Stimulated activated CD4-positive, alpha-beta T cell treated with anti-CD3 and anti-CD28 coated beads, TNF-alpha, amount 100 ng/mL, for 48 hours (primary cell): ENCODE results near the gene ATP8B4.

Experiments used
- DNase-seq, 3 donors: peaks; one replicate each; pipeline ENCODE4 v3.0.0-alpha.2; 2020; ENCODE audit warnings: low read depth in 3 of 3

The ATP8B4 gene

GRCh38 chr15:49898097-49898496 lies 220.9 kb downstream of the ATP8B4 start:
- no peak for DNase-seq

- no peak for DNase-seq
Measured at GRCh38 chr15:49895347-49896223, 223.4 kb downstream of the ATP8B4 start.

DNA sequence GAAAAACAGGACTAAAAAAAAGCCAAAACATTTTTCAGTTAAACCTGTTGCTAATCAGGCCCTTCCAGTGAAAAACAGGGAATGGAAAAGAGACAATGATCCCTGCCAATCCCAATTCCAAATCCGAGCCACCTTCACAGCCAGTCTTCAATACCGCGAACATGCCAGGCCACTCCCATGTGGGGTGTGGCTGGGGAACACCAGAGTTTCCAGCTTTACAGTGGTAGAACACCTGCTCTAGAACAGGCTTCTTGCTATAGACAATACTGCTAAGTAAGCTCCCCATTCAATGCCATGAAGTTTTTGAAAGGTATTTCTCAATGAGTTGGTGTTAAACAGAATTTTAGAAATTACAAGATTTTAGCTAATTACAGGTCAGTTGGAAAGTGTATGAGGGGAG lies 228.3 kb downstream of the ATP8B4 start:
- no peak for DNase-seq

DNA sequence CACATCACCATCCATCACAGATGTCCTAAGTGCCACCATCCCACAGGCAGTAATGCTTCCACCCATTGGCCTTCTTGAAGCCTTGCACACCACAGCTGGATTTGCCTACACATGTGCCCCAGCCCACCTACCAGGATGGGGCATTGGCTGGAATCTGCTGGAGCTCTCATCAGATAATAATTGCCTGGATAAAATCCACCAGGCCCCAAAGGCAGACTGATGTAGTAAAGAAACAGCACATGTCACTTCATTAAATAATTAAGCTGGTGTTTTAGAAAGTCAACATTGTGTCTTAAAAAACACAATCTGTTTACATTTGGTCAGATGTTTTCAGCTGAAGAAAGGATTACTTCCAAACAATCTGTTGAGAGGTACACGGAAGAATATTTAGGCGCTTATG lies 229.5 kb downstream of the ATP8B4 start:
- no peak for DNase-seq

DNA sequence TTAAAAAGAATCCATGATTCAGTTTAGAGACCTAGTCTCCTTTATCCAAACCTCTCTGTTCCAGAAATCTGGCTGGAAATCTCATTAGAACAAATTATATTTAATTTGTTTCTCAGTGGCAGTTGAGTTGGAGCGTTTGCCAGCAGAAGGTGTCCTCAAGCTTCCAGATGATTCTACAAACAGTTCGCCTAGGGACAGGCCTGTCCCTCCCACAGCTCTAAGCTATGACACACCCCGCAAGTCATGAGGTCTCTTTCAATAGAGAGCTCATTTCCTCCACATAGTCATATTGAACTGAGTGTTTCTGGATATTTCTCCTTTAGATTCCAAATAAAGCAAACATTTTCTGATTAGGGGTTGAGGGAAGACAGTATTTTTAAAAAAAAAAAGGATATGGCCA lies 230.3 kb downstream of the ATP8B4 start:
- DNase-seq = no peak

DNA sequence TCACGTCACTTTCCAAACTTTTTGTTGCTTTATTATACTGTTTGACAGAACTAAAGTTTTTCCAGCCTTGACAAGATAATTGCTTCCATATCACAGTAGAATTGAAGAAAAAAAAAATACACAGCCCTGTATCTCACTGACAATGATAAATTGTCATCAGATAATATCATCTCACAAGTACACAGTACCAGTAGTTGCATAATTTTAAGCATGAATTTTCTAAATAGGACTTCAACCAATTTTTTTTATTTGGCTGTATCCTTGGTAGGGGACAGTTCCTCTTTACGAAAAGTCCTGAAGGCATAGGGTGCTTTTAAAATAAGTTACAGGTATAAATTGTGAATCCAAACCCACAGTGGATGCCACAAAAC lies 230.7 kb downstream of the ATP8B4 start:
- no peak for DNase-seq

DNA sequence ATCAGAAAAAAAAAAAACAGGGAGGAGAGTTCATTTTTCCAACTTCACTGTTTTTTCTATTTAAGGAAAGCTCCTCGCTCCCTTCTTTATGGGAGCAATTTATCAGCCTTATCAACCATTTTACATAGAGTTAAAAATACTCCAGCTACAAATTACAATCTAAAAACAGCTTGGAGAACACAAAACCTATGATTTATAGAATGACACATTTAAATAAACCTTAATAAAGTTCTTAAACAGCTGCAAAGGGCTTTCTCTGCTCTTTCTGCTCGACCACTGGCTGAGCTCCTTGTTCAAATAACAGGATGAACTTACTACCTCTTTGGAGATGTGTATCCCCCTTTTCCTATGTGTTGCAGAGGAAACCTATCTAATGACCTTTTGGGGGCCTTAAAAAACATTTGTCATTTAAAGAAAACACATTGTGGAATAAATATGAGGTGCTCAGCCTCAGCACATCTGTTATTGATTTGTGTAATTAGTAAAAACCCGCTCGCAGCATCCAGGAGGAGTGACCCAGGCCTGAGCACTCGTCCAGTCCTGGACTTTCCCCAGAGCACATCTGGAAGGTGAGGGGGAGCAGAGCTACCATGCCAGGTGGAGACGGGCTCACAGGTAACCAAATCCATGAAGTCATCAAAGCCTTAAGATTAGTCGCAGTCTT lies 231.2 kb downstream of the ATP8B4 start:
- DNase-seq = no peak

- DNase-seq = no peak
Measured at GRCh38 chr15:49883121-49883520, 235.9 kb downstream of the ATP8B4 start.

DNA sequence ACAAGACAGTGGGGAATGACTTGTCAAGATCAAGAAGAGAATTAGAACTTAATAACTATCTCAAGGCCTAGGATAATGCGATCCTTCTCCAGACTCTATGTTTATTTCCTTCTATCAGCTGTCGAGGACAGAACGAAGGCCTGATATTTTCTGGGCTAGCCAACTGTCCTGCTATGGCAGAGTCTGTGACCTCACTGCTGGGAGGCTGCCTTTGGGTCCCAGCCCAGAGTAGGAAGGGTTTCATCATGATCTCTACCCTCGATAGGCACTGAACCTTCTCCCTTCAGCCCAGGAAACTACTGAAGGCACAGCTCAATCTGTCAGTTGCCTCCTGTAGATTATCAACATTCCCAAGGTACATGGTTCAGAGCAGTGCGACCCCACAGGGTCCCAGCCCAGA lies 237.2 kb downstream of the ATP8B4 start:
- DNase-seq = no peak

GRCh38 chr15:49881433-49881832 lies 237.6 kb downstream of the ATP8B4 start:
- no peak for DNase-seq

- no peak for DNase-seq
Measured at GRCh38 chr15:49877873-49878521, 241.0 kb downstream of the ATP8B4 start.

DNA sequence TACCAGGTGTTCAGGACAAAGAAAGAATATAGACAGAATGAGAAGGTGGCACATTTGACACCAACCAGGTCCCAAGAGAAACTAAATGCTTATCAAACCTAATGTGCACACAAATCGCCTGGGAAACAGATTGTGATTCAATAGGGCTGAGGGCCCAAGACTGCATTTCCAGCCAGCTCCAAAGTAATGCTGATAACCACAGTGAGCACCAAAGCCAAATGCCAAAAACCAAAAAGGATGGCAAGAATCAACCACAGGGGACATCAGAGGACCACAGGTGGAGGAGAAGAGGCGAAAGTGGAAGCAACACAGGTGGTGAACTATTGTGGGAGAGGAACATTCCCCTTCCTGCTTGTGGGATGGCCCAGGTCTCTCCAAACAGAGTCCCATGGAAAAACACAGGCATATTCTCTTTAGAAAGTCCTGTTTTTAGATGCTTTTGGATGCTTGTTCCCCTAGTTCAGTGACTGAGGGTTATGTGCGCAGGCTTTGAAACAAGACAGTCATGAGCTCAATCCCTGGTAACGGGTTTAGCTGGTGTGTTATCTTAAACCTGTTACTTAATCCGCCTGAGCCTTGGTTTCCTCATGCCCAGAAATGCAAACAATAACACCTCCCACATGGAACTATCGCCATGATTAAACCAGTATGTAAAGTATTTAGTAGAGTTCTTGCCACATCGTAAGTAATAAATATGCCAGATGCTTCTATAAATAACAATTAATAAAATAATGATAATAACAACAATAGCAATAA lies 241.7 kb downstream of the ATP8B4 start:
- no peak for DNase-seq

DNA sequence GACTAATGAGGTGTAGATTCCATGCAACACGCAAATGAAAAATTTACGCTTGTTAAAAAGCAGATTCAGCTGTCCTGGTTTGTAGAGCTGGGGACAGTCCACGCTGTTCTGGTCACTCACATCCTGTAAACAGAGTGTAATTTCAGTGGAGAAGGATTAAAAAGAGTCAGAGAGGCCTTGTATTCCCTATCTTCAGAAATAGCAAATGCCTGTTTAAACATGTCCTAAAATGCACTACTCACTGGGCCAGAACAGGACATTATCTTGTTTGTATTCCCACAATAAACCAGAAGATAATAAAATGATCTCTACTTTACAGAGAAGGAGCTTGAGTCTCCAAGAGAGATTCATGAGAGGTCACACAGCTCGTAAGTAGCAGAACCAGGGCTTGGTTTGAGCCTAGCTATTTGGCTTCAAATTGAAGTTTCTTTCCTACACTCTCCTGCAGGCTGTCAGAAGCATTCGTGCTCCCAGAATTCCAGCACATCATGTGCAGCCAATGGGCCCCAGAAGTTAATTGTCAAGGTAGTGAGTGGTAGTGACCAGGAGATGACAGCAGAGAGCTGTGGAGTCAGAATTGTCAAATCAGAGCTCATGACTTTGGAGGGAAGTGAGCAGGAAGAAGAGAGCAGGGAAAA lies 242.5 kb downstream of the ATP8B4 start:
- DNase-seq = no peak

DNA sequence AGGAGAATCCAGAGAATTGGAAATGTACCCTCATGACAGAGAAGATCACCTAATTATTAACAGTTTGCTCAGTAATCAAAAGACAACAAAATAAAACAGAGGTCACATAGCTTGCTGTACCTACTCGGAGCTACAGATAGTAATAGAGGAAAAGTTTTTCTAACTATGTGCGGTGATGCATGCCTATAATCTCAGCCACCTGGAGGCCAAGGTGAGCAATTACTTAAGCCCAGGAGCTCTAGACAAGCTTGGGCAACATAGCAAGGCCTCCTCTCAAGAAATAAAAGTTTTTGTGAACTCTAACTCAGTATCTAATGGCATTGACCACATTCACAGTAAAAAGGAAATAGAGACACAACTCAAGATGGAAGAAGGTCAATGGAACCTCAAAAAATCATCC lies 243.6 kb downstream of the ATP8B4 start:
- DNase-seq = no peak

DNA sequence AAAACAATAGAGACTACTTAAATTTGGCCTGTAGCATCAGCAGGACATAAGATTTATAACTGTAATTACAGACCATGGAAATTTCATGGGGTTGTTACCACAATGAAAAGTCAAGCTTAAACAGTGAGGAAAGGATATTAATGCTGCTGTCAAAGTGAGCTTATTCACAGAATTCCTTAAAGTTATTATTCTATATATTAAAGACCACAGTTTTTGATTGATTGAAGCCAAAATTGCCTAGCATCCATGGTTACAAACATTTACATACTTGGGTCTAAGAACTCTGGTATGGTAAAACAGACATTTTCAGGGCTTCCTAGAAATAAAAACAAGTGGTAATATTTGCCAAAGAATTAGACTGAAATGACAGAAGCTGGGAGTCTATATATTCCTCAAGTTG lies 248.6 kb downstream of the ATP8B4 start:
- no peak for DNase-seq

DNA sequence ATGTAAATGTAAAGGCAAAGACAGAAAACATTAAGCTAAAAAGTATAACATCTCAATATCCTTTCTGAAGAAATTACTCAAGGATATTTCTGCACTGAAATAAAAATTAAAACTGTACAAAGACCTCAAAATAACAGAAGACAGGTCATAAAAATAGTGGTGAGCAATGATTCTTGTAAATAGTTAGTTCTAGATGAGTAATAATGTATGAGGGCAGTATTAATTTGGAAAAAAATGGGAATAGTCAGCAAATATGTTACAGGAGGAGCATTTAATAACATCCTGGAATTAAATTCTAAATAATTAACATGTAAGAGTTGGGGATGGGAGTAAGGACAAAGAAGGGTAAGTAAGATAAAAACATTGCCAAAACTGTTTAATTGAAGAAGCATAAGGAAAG lies 250.7 kb downstream of the ATP8B4 start:
- no peak for DNase-seq

GRCh38 chr15:49865925-49866757 lies 252.9 kb downstream of the ATP8B4 start:
- no peak for DNase-seq

DNA sequence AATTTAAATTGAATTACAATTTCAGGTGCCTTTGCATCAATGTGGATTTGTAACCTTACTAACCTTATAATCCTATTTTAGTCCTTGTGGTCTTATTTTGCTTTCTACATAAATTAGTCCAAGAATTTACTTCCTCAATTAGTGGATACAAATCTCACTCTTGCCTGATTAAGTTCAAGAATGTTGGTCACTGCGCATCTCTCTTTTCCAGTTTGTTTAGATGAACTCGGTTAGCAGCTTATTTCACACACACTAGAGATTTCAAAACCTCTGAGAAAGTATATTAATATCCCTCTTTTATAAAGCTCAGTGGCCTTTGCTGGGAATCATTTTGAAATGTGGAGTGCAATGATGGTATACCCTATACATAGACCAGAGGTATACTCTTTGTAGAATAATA lies 254.8 kb downstream of the ATP8B4 start:
- no peak for DNase-seq

GRCh38 chr15:49863431-49864224 lies 255.4 kb downstream of the ATP8B4 start:
- no peak for DNase-seq

DNA sequence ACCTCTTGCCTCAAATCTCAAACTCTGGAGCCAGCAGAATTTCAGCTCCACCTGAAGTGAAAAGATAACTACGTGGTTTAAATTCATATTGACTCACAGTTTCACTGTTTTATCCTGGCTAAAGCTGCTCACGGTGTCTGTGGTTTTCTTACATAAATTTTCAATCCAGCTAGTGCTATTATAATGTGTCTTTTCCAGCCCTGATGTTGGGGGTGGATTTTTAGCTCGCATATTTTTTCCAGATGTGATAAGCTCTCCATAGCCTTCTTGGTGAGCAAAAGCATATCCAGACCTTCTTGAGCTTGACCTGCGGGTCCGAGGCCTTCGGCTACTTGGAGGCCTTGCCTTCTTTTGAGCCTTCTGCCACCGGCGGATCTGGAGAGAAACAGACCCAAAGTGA lies 258.9 kb downstream of the ATP8B4 start:
- no peak for DNase-seq
